KG1 (cell line): ENCODE data around the gene ESYT1.

Experiments used
- DNase-seq: peaks from one replicate; lab custom pipeline; 2025; lab: John Stamatoyannopoulos, UW

ESYT1 gene

GRCh38 chr12:56188778-56189098, 60.7 kb downstream of the ESYT1 start:
- DNase-seq = no peak

DNA sequence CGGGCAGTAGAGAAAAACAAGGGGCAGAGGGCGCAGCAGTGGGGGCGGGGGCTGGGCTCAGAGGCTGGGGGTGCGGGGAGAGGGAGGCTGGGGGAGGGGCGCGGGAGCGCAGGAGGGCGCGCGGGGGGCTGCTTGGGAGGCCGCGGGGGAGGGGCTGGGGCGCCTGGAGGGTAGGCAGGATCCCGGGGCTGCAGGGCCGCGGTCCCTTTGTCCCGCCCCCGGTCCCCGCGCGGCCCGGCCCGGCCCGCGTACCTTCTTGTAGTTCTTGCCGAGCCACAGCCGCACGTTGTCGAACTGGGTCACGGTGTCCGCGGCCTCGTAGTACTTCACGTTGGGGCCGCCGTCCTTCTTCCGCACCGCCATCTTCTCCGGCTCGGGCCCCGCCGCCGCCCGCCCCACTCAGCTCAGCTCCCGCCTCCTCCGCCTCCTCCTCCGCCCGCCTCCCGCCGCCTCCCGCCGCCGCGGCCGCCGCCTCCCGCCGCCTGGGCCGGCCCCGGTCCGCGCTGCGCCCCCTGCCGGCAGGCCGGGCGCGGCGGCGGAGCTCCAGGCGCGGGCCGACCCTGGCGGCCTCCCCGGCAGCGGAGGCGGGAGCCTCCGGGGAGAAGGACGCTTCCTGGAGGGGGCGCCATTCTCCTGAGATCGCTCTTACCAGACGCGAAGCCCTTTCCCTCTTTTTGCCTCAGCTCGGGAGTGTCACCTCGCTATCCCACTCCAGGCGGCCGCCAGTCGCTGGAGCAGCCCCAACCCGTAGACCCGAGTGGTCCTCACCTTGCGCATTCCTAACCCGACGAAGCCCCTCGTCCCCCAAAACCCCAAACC, 61.2 kb downstream of the ESYT1 start, which contains the start of gene SMARCC2:
Gene SMARCC2, minus strand, starts transcription at position 385 of the 819 bp plus-strand sequence. Its CDS starts 22 bp downstream, at position 363.
- peak; percentile 17 for DNase-seq

DNA sequence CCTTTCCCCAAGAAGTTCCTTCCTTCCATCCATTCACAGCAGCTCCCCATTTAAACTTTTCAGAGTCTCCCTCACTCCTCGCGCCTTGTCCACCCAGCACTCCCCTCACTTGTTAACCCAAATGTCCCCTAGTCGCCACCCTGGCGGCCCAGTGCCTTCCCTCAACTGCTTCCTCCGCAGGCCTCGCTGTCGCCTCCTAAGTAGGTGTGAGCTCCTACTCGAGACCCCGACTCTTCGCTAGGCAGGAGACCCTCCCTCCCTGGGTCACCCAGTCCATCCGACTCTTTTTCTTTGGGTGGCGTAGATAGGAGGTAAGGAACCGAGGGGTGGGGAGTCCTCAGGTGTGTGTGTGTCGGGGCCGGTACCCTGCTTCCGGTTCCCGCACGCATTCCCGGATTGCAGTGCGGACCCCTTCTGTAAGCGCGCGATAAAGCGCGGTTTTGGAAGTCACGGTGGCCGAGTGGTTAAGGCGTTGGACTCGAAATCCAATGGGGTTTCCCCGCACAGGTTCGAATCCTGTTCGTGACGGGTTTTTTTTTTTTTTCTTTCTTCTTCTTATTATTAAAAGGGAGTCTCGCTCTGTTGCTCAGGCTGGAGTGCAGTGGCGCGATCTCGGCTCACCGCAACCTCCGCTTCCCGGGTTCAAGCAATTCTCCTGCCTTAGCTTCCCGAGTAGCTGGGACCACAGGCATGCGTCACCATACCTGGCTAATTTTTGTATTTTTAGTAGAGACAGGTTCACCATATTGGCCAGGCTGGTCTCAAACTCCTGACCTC, 62.0 kb downstream of the ESYT1 start:
- no peak for DNase-seq

GRCh38 chr12:56190695-56191155, 62.7 kb downstream of the ESYT1 start:
- no peak for DNase-seq

DNA sequence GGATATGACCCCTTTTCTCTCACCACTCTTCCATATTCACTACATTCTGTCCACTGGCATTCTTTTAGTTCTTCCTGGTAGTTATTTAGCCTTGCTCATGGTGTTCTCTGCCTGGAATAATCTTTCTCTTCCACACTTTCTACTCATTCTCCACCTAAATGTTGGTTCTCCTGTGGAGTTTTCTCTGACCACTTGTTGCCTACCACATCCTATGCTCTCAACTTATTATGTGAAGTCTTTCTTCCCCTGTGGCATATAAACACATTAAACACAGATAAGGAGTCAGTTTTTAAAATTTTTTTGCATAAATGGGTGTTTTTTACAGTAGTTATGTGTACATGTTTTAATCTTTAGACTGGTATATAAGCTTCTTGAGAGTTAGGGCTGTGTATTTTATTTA, 64.5 kb downstream of the ESYT1 start:
- no peak for DNase-seq

DNA sequence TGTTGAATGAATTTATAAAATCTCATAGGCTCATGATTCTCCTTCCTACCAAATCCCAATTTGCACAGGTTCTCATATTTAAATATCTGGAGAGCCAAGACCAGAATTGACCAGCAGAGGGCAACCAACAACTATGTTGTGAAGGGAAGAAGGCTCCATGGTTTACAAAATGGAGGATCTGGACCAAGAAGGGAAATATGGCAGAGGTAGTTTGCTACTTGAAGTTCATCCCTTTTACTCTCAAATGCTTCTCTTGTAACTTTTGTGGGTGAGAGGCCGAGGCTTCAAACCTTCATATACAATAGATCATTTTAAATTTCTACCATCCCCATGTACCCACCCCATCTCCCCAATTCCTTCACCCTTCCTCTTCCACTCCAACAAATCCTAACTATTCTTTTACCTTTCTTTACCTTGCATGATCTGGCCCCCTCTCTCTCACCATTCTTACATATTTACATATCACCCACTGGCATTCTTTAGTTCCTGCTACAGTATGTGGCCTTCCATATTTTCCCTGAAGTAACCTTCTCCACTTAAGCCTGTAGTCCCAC, 65.0 kb downstream of the ESYT1 start:
- peak; percentile 31 for DNase-seq
